GM19351 (cell line): ENCODE data around the gene SPTAN1.
A peak's percentile ranks its signal among the peaks of the same experiment; 100 is the strongest.
"Not testable (repeated sequence)": the region's sequence is repeated elsewhere in the genome, so short reads cannot be mapped to it uniquely, and the experiment has no call there.

Experiments used
- ATAC-seq: cut with Tn5 transposase; IDR thresholded peaks from one replicate; pipeline ENCODE4 v1.9.1; 2021; ENCODE audit warnings: mild to moderate bottlenecking, moderate library complexity; ENCODE audit not compliant: unreplicated experiment

SPTAN1 gene

DNA sequence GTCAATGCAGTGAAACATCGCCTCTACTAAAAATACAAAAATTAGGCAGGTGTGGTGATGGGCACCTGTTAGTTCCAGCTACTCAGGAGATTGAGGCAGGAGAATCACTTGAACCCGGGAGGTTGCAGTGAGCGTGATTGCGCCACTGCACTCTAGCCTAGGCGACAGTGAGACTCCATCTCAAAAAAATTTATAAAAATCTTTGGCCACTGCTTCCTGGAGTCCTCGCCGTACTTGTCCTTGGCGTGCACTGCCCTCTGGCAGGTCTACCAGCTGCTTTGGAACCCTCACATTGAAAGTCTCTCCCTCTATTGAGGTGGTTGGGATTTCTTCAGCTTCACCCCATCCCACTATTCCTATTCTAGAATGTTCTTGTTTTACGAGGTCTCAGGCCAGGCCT, 79.2 kb downstream of the SPTAN1 start:
- no peak for ATAC-seq

DNA sequence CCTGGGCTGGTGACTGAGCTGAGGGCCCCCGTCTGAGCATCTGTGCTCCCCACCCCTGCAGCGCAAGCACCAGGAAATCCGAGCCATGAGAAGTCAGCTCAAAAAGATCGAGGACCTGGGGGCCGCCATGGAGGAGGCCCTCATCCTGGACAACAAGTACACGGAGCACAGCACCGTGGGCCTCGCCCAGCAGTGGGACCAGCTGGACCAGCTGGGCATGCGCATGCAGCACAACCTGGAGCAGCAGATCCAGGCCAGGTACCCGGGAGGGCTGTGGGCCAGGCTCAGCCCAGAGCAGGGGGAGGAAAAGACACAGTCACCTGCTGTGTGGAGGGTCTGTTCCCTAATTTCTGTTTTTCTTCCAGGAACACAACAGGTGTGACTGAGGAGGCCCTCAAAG, 79.7 kb downstream of the SPTAN1 start:
- ATAC-seq, result no peak

GRCh38 chr9:128632486-128632885, 80.1 kb downstream of the SPTAN1 start:
- no peak for ATAC-seq

DNA sequence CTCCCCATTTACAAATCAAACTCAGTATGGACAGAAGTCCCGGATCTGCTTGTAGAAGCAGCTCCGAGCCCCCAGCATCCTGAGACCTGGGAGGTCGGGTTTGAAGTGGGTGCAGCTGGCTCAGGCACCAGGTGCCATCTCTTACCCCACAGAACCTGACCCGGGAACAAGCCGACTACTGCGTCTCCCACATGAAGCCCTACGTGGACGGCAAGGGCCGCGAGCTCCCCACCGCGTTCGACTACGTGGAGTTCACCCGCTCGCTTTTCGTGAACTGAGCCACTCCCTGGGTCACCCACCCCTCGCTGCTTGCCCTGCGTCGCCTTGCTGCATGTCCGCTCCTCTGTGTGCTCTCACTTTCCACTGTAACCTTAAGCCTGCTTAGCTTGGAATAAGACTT, 80.7 kb downstream of the SPTAN1 start:
- ATAC-seq, result no peak

- ATAC-seq, result no peak
Measured at GRCh38 chr9:128633601-128634000, 81.2 kb downstream of the SPTAN1 start.

DNA sequence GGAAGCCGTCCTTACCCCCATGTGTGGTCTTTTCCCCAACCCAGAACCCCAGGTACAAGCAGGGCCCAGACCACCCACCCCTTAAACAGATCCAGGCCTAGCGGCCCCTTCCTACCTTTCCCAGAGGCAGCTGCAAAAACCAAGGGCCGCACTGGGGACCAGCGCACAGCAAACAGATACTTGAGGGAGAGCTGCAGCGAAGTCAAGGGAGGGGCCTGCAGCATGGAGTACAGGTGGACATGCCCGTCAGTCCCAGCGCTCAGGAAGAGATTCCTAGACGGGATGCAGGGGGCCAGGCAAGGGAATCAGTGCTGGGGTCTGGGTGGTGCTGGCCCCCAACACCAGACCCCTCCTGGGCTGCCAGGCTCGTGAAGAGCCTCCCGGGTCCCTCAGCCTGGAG, 81.7 kb downstream of the SPTAN1 start:
- no peak for ATAC-seq

GRCh38 chr9:128634651-128635262, 82.4 kb downstream of the SPTAN1 start:
- no peak for ATAC-seq

DNA sequence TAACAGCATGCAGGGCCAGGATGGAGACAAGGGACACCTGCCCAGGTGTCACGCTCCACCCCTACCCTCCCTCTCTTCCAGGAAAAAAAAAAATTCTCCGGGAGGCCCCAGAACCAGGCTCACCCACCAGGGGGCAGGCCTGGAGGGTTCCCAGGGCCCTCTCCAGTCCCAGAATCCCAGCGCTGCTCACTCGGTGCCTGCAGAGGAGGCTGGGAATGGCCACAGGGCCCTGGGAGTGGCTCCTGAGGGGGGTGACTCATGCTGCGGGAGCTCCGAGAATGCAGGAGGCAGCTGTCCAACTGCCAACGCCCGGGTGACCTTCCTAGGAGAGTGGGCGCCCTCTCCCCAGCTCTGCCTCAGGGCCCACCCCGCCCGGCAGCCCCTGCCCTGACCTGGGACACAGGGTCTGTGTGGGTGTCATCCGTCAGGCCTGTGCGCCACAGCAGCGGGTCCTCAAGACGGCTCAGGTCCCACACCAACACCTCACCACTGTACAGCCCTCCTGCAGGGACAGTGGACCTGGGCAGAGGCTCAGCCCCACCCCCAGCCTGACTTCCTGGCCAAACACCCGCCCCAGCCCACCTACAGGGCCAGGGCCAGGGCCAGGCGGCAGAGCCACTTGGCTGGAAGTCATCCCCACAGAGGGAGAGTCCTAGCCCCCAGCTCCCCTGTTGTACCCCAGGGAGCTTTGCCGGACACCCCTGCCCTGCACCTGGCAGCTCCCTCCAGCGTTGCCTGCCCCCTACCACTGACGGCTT, 83.1 kb downstream of the SPTAN1 start:
- ATAC-seq, result no peak

DNA sequence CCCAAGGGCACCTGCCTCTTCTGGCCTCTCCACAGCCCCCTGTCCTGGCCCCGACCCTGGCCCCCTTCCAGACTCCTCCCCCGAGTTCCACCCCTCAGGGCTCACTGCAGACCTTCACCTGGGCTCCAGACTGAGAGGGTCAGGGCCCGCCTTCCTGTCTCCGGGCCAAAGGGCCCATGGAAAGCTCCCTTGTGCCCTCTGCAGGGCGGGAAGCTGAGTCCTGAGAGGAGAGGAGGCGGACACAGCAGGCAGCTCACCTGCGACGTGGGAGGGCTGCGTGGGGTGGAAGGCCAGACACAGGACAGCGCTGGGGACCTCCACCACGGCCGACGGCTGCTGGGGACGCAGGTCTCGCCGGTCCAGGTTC, 83.6 kb downstream of the SPTAN1 start:
- no peak for ATAC-seq

DNA sequence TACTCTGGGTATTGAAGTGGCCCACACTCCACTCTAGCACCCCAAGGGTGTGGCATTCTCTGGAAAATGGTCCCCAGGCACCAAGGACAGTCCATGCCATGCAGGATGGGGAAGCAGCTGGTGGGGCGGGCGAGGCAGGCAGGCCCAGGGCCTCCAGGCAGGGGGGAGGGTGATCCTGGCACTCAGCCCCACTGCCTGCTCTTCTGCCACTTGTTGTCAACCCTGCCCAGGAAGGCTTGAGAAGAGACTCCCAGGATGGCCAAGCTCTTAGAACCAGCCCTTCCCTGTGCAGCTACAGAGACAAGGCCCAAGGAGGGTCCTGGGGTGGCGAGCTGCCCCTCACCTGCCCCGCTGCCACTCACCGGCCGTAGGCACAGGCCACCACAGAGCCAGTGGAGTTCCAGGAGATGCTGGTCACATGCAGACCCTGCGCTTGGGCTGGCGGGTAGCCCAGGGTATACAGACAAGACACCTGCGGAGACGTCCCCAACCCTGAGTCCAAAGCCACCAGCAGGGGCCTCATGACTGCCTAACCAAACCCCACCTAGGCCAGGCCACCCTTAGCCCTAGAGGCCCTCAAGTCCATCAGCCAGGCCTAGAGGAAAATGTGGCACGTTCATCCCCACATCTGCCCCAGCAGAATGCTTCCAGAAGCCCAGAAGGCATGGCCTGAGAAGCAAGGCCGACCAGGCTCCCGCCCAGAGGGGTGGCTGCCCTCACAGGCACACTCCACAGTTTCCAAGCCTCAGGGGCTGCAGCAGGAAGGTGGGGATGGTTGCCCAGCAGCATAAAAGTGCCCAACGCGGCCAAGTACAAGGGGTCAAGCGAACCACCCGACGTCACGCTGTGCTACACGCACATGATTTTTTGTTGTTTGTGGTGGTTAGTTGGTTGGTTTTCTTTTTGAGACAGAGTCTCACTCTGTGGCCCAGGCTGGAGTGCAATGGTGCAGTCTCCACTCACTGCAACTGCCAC, 84.5 kb downstream of the SPTAN1 start:
- no peak for ATAC-seq

DNA sequence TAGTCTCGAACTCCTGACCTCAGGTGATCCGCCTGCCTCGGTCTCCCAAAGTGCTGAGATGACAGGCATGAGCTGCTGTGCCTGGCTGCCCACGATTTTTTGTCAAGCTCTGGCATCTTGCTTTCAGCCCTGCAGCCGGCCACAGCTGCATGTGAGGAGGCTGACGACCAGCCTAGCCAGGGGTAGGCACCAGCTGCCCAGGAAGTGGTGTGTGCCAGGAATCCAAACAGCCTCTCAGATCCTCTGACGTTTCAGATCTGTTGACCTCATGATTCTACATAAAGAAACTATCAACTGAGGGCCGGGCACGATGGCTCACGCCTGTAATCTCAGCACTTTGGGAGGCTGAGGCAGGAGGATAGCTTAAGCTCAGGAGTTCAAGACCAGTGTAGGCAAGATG, 85.3 kb downstream of the SPTAN1 start:
- no peak for ATAC-seq

GRCh38 chr9:128638580-128638979, 86.2 kb downstream of the SPTAN1 start:
- no peak for ATAC-seq

DNA sequence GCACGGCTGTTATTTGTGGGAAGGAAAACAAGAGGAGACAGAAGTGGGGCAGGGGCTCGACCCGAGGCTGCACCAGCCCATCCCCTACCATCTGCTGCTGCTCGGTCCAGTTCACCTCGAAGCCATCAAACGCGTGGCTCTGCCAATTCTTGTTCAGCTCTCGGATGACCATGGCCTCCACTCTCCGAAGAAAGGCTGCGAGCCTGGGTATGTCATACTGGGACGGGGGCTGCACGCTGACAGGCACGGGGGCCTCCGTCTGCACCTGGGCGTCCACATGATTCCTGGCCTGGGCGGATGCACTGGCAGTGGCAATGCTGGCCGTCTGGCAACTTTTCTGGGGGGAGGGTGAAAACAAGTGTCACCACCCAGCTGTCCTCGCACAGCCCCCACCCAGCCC, 88.2 kb downstream of the SPTAN1 start:
- ATAC-seq, result no peak

DNA sequence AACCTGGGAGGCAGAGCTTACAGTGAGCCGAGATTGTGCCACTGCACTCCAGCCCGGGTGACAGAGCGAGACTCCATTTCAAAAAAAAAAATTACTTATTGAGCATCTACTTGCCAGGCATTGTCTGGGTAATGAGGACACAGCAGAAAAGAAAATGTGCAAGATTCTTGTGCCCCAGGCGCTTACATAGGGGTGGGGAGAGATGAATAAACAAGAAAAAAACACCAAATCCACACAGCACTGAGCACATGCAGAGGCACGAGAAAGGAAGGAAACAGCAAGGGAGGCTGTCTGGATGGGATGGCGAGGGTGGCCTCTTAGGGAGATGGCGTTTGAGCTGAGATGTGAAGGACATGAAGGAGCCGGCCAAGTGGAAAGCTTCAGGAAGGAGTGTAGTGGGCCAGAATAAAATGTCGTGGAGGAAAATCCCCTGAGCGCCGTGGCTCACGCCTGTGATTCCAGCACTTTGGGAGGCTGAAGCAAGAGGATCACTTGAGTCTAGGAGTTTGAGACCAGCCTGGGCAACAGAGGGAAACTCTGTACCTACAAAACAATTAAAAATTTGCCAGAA, 90.4 kb downstream of the SPTAN1 start:
- ATAC-seq, result no peak

DNA sequence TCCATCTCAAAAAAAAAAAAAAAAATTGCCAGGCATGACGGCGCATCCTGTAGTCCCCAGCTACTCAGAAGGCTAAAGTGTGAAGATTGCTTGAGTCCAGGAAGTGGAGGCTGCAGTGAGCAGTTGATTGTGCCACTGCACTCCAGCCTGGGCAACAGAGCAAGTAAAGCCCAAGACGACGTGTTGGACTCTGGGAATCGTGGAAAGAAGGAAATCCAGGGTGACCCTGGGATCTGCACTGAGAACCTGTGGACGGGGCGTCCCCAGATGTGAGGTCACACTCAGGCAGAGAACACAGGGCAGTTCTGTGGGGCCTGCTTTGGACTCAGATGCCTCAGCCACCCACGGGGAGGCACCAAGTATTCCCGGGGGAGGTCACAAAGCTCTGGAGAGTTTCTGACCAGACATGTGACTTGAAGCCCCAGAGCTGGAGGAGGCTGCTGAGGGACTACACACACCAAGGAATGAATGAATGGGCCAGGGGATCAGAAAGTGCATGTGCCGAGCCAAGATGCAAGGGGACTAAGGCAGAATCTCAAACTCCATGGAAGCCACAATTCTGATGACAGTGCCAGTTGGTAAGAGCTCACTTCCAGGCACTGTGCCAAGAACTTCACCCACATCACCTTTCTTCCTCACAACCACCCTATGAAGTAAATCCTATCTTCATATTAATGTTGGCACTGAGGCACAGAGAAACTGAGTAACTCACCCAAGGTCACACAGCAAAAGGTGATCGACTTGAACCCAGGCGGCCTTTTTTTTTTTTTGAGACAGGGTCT, 91.3 kb downstream of the SPTAN1 start:
- ATAC-seq, result peak; percentile 76

DNA sequence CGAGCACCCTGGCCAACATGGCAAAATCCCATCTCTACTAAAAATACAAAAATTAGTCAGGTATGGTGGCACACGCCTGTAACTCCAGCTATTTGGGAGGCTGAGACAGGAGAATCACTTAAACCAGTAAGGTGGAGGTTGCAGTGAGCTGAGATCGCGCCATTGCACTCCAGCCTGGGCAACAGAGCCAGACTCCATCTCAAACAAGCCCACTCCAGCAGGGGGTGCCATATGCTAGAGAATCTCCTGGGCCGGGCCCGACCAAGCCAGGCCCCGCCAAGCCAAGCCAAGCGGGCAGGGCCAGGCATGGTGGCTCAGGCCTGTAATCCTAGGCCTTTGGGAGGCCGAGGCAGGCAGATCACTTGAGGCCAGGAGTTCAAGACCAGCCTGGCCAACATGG, 95.8 kb downstream of the SPTAN1 start:
- not testable (repeated sequence) for ATAC-seq

- ATAC-seq, result no peak
Measured at GRCh38 chr9:128651798-128652197, 99.4 kb downstream of the SPTAN1 start.

GRCh38 chr9:128653908-128654307, 101.5 kb downstream of the SPTAN1 start:
- no peak for ATAC-seq

DNA sequence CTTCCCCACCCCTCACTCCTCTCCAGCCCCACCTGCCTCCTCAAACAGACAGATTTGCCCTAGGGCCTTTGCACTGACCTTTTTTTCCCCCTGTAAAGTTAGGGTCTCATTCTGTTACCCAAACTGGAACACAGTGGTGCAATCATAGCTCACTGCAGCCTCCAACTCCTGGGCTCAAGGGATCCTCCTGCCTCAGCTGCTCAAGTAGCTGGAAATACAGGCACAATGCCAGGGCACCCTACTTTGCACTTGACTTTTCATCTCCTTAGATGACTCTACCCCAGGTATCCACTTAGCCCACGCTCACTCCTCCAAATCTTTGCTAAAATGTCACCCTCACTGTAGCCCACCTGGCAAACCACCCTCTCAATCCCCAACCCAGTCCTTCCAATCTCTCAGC, 102.1 kb downstream of the SPTAN1 start:
- ATAC-seq, result no peak
